GM18861 (cell line): Measurements from ENCODE around the gene FOXB2.
"Not testable (repeated sequence)": the region's sequence is repeated elsewhere in the genome, so short reads cannot be mapped to it uniquely, and the experiment has no call there.

Experiments
- ATAC-seq: cut with Tn5 transposase; IDR thresholded peaks from one replicate; pipeline ENCODE4 v1.9.1; 2021; ENCODE audit not compliant: unreplicated experiment

The FOXB2 gene

GRCh38 chr9:77019236-77019925 is at the start of gene FOXB2:
TSS of gene FOXB2 (plus strand) at chr9:77019655. CDS start at chr9:77019655, 0 bp downstream.
- no peak for ATAC-seq

- no peak for ATAC-seq
These were observed 49.7 kb upstream of the FOXB2 start for GRCh38 chr9:76969716-76970115.

DNA sequence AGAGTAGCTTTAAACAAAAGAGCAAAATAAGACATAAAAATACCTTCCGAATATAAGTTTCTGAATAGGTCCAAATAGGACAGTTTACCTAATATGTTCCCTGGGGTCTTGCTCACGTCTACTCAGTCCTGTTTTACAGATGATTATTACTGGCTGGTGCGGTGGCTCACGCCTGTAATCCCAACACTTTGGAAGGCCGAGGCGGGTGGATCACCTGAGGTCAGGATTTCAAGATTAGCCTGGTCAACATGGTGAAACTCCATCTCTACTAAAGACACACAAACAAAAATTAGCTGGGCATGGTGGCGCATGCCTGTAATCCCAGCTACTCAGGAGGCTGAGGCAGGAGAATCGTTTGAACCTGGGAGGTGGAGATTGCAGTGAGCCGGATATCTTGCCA is 40.6 kb upstream of the FOXB2 start:
- not testable (repeated sequence) for ATAC-seq

DNA sequence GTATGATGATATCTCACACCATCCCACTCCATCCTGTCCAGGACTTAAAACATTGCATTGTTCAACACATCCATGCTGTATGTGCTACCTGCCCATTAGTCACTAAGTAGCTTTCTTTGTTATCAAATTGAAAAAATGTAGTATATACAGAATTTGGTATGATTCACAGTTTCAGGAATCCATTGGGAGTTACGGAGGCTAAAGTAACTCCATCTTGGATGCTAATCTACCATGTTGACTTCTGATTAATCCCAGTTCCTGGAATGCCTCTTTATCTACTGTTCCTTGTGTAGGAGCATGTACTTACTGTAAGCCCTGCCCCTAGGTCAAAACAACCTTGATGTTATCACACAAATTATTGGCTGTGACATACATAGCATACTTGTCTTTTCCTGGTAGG is 38.9 kb upstream of the FOXB2 start:
- no peak for ATAC-seq

DNA sequence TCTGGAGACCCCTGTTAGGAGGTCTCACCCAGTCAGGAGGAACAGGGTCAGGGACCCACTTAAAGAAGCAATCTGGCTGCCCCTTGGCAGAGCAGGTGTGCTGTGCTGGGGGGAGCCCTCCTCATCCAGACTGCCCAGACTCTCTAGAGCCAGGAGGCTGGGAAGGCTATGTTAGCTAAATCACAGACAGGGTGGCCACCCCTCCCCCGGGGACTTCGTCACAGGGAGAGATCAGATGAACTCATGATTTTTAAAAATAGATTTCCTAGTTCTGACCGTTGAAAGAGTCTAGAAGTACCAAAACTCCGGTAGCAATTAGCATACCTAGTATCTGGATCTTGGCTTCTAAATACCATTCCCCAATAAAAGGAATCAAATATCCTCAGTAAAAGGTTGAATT is 35.0 kb upstream of the FOXB2 start:
- no peak for ATAC-seq

DNA sequence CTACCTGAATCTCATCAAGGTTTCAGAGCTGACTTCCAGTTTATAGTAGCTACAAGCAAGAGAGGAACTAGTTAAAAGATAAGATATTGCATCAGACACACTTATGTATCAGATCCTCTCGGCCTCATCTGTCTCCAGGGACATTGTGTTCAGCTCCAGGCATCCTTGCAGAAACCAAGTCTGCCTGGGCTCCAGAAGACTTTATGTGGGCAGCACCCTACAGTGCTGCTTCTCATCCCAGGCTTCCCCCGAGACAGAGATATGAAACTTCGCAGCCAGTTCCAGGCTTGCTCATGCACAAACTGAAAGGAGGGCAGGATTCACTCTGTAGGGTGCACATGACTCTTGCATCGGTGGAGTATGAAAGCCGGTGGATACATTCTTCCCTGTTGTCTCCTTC is 33.9 kb upstream of the FOXB2 start:
- no peak for ATAC-seq

DNA sequence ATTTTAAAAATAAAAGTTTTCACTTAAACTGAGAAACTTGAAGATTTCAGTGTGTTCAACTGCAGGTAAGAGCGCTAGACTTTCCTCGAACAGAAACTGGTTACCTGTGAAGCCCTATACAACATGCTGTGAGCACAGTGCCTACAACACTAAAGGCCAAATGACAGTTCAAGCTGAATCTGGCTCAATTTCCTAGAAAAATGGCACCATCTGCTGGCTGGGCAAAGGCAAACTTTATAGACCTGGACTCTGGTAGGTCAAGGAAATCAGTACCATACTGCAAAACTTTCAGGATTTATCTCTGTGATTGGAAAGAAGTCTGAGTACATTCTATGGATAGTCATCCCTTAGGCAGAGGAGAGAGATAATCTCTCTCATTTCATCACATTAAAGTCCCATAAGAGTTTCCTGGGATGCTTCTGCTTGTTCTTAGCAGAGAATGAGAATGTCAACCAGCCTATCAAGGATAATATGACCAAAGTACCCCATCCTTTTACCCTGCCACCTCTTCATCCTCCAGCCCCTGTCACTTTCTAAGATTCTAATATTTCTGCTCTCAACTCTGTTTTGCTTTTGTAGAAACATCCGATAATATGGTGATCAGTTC is 31.8 kb upstream of the FOXB2 start:
- ATAC-seq: no peak

- ATAC-seq: no peak
These were observed 30.5 kb upstream of the FOXB2 start for GRCh38 chr9:76988941-76989340.

DNA sequence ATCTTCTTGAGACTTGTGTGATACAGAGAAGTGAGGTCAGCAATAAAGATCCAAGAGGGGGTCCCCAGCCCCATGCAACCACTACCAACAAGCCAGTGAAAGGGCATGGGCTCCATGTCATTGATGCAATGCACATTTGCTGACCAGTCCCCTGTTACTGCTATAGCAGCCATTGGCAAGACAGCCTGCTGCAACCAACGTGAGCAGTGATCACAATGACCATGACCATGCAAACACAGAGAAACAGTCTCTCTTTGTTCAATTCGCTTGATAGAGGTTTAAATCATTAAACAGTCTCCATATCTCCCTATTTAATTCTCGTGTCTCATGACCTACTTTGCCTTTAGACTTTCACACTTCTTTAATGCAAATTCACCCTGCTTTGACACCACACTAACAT is 30.0 kb upstream of the FOXB2 start:
- ATAC-seq: no peak

- ATAC-seq: no peak
These were observed 22.8 kb upstream of the FOXB2 start for GRCh38 chr9:76996700-76997099.

DNA sequence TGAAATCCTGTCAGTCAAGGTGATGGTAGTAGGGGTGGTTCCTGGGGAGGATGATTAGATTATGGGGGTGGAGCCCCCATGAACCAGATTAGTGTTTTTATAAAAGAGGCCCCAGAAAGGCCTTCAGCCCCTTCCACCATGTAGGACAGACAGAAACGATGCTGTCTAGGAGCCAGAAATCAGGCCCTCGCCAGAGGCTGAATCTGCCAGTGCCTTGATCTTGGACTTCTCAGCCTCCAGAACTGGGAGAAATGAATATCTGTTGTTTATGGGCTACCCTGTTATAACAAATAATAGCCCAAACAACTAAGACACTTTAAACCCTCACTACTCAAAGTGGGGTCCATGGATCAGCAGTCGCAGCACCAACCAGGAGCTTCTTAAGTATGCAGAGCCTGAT is 20.2 kb upstream of the FOXB2 start:
- no peak for ATAC-seq

GRCh38 chr9:77000330-77000729 is 19.1 kb upstream of the FOXB2 start:
- ATAC-seq: no peak

DNA sequence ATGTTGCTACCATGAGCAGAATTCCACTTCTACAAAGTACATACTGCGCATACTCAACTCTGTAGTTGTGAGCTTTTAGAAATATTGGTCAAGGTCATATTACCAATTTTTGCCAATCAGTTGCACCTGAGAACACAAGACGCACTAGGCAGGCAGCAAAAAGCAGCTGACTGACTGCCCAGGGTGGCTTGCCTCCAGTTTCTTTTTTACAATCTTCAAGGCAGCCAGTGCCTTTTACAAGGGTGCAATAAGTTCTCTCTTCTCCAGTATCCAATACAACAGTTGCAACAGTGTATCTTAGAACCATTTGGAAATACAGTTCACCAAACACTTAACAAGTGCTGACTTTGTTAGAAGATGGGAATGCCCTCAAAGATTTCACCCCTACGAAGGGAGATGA is 16.1 kb upstream of the FOXB2 start:
- ATAC-seq: no peak

GRCh38 chr9:77005216-77005615 is 14.2 kb upstream of the FOXB2 start:
- ATAC-seq: no peak

- ATAC-seq: no peak
These were observed 8.9 kb upstream of the FOXB2 start for GRCh38 chr9:77010527-77010926.

GRCh38 chr9:77011973-77012821 is 7.3 kb upstream of the FOXB2 start:
- peak; percentile 48 for ATAC-seq

DNA sequence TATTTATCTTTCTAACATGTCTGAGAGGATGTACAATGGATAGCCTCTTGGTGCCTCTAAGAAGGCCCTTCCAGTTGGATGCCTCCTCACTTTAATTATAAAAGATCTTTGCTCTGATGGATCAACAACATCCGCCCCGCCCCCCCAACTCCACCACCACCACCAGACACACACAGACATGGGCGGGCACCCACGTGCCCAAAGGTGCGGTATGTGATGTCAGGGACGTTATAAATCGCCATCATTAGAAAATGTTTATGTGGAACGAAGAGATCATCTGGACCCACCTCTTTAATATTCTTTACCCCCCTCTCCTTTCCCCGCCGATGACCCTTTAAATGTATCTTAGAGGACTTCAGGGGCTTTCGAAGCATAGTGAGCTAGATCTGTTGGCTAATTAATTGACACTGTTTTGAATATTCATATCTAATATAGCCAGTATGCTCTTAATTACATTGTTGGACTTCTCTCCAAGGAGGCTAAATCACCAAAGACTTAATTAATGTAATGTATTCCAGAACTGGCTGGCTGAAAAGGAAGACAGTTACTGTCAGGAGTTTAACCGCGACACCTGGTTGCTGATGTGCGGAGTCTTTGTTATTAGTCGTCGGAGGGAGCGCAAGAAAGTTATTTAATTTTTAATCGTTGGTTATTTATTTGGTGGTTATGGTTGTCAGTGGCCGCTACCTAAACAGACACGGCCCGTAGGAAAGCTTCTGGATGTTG is 6.1 kb upstream of the FOXB2 start:
- ATAC-seq: no peak

DNA sequence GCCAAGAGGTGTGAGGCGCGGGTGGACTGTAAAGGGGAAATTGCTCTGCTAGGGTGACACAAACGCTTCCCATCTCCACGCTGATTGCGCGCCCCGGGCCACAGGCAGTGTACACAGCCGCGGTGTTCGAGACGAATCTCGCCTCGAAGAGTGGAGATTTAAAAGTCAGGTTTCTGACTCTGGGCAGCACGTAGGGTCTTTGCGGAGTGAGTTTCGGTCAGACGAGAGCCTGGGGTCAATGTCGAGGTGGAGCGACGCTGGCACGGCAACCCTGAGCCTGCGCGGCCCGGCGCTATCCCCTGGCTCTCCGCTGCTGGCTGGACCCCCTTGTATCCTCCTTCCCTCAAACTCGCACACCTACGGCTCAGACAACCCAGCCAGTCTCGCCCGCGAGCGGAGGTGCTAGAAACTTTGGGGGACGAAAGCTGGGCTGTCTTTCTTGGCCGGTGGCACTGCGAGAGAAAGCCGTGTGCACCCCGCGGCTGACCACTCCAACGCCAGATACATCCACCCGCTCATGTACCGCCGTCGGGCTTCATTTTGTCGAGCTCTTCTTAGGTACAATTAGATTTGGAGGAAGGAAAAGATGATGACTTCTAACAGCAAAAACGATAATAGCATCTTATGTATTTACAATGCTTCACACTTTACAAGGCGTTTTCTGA is 5.4 kb upstream of the FOXB2 start:
- no peak for ATAC-seq

GRCh38 chr9:77014597-77015263 is 4.7 kb upstream of the FOXB2 start:
- no peak for ATAC-seq

DNA sequence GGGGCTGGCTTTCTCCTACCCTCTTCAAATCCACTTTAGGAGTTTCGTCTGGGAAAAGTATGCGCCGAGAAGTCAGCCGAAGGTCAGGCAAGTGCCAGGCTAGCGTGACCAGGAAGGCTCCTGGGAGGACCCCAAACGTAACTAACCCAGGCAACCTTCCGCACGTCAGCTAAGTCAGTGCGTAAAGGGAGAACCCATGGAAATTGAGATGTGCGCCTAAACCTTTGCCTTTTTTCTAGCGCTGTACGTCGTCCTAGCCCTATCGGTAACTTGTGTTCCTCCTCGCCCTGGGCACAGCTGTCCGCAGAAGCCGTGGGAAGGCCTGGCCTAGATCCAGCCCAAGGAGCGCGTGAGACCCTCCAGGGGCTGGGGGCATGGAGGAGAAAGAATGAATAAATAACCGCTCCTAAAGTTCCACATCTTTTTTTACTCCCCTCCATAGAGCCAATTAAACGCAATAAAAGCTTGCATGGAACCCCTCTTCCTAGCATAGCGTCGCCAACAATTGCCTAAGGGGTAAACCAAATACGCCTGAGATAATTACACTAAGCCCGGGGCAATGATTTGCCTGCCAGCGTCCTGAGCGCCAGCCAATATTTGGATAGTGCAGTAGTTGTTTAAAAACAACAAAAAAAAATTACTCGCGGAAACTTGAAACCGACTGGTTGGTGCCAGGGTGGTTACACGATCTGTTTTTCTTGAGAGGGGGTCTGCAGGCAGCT is 4.0 kb upstream of the FOXB2 start:
- ATAC-seq: no peak
